ENCODE data around the gene ZNF205. TPM values are rescaled to one million over a fixed set of nuclear protein-coding genes. Genes with fewer than 3 reads are reported as not detected.

The ZNF205 gene
- total RNA-seq, 1 experiment from 2014 or later: 17.0 TPM

DNA sequence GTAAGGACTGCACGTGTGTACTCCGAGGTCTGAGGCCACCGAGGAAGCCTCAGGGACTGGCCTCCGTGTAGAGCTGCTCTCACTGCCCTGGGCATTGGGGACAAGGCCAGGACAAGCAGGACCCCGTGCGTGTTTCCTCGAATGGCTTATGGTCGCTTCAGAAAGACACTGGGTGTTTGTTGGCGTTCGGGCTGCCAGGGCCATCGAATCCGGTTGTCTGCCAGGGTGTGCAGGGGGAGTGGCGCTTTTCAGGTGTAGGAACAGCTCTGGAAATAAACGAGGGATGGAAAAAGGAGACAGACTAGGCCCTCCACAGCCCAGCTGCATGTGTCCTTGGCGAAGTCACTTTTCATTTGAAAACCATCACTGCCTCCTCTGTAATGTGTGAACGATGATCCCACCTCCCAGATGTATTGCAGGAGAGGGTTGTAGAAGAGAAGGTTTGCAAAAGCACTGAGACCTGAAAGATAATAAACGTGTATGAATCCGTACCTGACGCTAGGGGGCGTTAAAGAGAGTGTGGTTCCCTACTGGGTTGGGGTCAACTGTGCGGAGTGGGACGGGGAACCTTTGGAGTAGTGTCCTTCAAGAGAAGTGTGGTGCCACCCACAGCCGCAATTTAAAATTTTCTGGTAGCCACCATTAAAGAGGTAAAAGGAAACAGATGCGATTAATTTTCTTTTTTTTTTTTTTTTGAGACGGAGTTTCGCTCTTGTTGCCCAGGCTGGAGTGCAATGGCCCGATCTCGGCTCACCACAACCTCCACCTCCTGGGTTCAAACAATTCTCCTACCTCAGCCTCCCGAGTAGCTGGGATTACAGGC is 11.2 kb upstream of the ZNF205 start:
- Histone ChIP-seq H3K4me2 (ENCODE audit: low read length) (peak overlapping the region; percentile 67), H2AFZ (ENCODE audit: low read depth, low read length, poor library complexity, severe bottlenecking) (no peak overlapping the region), H3K4me3 (replicated peaks in 1 of 2; ENCODE audit: low read depth in 1 of 2, low read length in 2 of 2) (peak overlapping the region in 1 of 2 experiments; percentile 29; a peak in 2 of 4 replicates), H3K9me2 (ENCODE audit: insufficient read depth) (no peaks in the 10 kb centered on the region), H3K27me3 (ENCODE audit: insufficient read depth, low read length) (no peaks in the 10 kb centered on the region), H4K20me1 (ENCODE audit: insufficient read depth) (no peaks in the 10 kb centered on the region), H3K27ac (ENCODE audit: low read depth, low read length) (peak overlapping the region; percentile 34), H3K79me2 (ENCODE audit: insufficient read depth, low read length) (no peaks in the 10 kb centered on the region), H3K4me1 (ENCODE audit: control insufficient read depth in 1 of 2, insufficient read depth in 2 of 2, low read length in 2 of 2) (peaks cover 19 to 28% of the 10 kb centered on the region in 2 experiments), H3K9me3 (ENCODE audit: control insufficient read depth in 1 of 2, insufficient read depth in 1 of 2, low read depth in 1 of 2, low read length in 2 of 2) (no peaks in the 10 kb centered on the region), H3K36me3 (ENCODE audit: control insufficient read depth in 1 of 2, insufficient read depth in 2 of 2, low read length in 2 of 2) (no peaks in the 10 kb centered on the region), H3K9ac (ENCODE audit: low read length) (0 out of 2 replicates have a peak overlapping the region, but pooled peaks have one; percentile 26)
- ChIA-PET RAD21 (ENCODE audit: low non-redundant PET in 1 of 2, low total read pairs in 2 of 2, uncharacterized antibody in 2 of 2, unreplicated experiment in 2 of 2) (no interaction called here), CTCF (interaction anchor here (0.6 kb wide), 1 partner anchor 84 kb away, joined by 3 read pairs; no protein-coding TSS in a partner anchor), POLR2A (no interaction called here)
- ATAC-seq: peak; percentile 32
- intact Hi-C loops (cut with micrococcal nuclease): no loop called here
- TF ChIP-seq, protein P1, sequence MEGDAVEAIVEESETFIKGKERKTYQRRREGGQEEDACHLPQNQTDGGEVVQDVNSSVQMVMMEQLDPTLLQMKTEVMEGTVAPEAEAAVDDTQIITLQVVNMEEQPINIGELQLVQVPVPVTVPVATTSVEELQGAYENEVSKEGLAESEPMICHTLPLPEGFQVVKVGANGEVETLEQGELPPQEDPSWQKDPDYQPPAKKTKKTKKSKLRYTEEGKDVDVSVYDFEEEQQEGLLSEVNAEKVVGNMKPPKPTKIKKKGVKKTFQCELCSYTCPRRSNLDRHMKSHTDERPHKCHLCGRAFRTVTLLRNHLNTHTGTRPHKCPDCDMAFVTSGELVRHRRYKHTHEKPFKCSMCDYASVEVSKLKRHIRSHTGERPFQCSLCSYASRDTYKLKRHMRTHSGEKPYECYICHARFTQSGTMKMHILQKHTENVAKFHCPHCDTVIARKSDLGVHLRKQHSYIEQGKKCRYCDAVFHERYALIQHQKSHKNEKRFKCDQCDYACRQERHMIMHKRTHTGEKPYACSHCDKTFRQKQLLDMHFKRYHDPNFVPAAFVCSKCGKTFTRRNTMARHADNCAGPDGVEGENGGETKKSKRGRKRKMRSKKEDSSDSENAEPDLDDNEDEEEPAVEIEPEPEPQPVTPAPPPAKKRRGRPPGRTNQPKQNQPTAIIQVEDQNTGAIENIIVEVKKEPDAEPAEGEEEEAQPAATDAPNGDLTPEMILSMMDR (IDR thresholded peaks at IDR 0.05 in 2 of 3, conservative IDR thresholded peaks at IDR 0.05 in 1 of 3; ENCODE audit: borderline replicate concordance in 1 of 3, insufficient read depth in 1 of 3, low read depth in 2 of 3, low read length in 2 of 3): peak; percentile 49 to 79 (median 71); a peak in 5 of 6 replicates
- no peak for TF ChIP-seq ELF1 (IDR thresholded peaks at IDR 0.05; ENCODE audit: borderline replicate concordance, low read depth)
- no peak for TF ChIP-seq SP1 (IDR thresholded peaks at IDR 0.05; ENCODE audit: low read depth)
- DNase-seq (ENCODE audit: low read depth, low spot score): no peak
- BruUV-seq (replicated peaks): TSS peak; percentile 98

- no peak overlapping the region for H3K27ac ChIP-seq (ENCODE audit: low read depth, low read length)
- no peaks in the 10 kb centered on the region for H3K79me2 ChIP-seq (ENCODE audit: insufficient read depth, low read length)
- H2AFZ ChIP-seq (ENCODE audit: low read depth, low read length, poor library complexity, severe bottlenecking): no peak overlapping the region
- ChIA-PET RAD21 (ENCODE audit: low non-redundant PET in 1 of 2, low total read pairs in 2 of 2, uncharacterized antibody in 2 of 2, unreplicated experiment in 2 of 2) (no interaction called here), POLR2A (no interaction called here), CTCF (interaction anchor here (0.6 to 1.0 kb wide), 2 partner anchors 23 to 84 kb away, joined by 3 to 5 read pairs; no protein-coding TSS in a partner anchor)
- no peaks in the 10 kb centered on the region for H3K36me3 ChIP-seq (ENCODE audit: control insufficient read depth in 1 of 2, insufficient read depth in 2 of 2, low read length in 2 of 2)
- H3K4me1 ChIP-seq (ENCODE audit: control insufficient read depth in 1 of 2, insufficient read depth in 2 of 2, low read length in 2 of 2): peaks cover 19 to 32% of the 10 kb centered on the region in 2 experiments
- no peaks in the 10 kb centered on the region for H4K20me1 ChIP-seq (ENCODE audit: insufficient read depth)
- H3K9ac ChIP-seq (ENCODE audit: low read length): no peak overlapping the region
- H3K4me3 ChIP-seq (replicated peaks in 1 of 2; ENCODE audit: low read depth in 1 of 2, low read length in 2 of 2): no peak overlapping the region
- H3K9me3 ChIP-seq (ENCODE audit: control insufficient read depth in 1 of 2, insufficient read depth in 1 of 2, low read depth in 1 of 2, low read length in 2 of 2): no peaks in the 10 kb centered on the region
- intact Hi-C loops (cut with micrococcal nuclease): no loop called here
- no TSS peak for BruUV-seq (replicated peaks)
- no peak overlapping the region for H3K4me2 ChIP-seq (ENCODE audit: low read length)
- H3K27me3 ChIP-seq (ENCODE audit: insufficient read depth, low read length): no peaks in the 10 kb centered on the region
- DNase-seq (ENCODE audit: low read depth, low spot score) (no peak), ATAC-seq (no peak)
- H3K9me2 ChIP-seq (ENCODE audit: insufficient read depth): no peaks in the 10 kb centered on the region
- TF ChIP-seq SIN3A (IDR thresholded peaks at IDR 0.05; ENCODE audit: low read depth): no peak
- TF ChIP-seq FOSL1 (IDR thresholded peaks at IDR 0.05; ENCODE audit: low read depth): no peak
- TF ChIP-seq CEBPB (IDR thresholded peaks at IDR 0.05; ENCODE audit: low read depth): no peak
- TF ChIP-seq EZH2phosphoT487 (IDR thresholded peaks at IDR 0.05; ENCODE audit: borderline replicate concordance): no peak
- no peak for TF ChIP-seq POLR2AphosphoS5 (IDR thresholded peaks at IDR 0.05; ENCODE audit: low read depth, low read length)
- TF ChIP-seq TCF7L2 (IDR thresholded peaks at IDR 0.05; ENCODE audit: borderline replicate concordance, extremely low read depth, insufficient read depth, insufficient read length): no peak
- TF ChIP-seq ELF1 (IDR thresholded peaks at IDR 0.05; ENCODE audit: borderline replicate concordance, low read depth): no peak
- TF ChIP-seq ZFX (IDR thresholded peaks at IDR 0.05): no peak
- TF ChIP-seq, protein P1 (IDR thresholded peaks at IDR 0.05 in 2 of 3, conservative IDR thresholded peaks at IDR 0.05 in 1 of 3; ENCODE audit: borderline replicate concordance in 1 of 3, insufficient read depth in 1 of 3, low read depth in 2 of 3, low read length in 2 of 3): no peak
These were observed 10.4 kb upstream of the ZNF205 start for GRCh38 chr16:3101841-3102470.
